Stimulated activated CD8-positive, alpha-beta memory T cell treated with anti-CD3 and anti-CD28 coated beads, Interleukin-4, amount 100 ng/mL, for 1 hour (primary cell): Measurements from ENCODE around the gene RGS19.
"Not testable (repeated sequence)": the region's sequence is repeated elsewhere in the genome, so short reads cannot be mapped to it uniquely, and the experiment has no call there.

ENCODE experiments used
- DNase-seq, 2 donors: peaks; one replicate each; pipeline ENCODE4 v3.0.0-alpha.2; 2020; ENCODE audit warnings: low read depth in 2 of 2, low spot score in 1 of 2

The RGS19 gene

GRCh38 chr20:64095927-64096326, 16.6 kb upstream of the RGS19 start:
- DNase-seq: no peak

GRCh38 chr20:64095455-64095854, 16.1 kb upstream of the RGS19 start:
- no peak for DNase-seq

DNA sequence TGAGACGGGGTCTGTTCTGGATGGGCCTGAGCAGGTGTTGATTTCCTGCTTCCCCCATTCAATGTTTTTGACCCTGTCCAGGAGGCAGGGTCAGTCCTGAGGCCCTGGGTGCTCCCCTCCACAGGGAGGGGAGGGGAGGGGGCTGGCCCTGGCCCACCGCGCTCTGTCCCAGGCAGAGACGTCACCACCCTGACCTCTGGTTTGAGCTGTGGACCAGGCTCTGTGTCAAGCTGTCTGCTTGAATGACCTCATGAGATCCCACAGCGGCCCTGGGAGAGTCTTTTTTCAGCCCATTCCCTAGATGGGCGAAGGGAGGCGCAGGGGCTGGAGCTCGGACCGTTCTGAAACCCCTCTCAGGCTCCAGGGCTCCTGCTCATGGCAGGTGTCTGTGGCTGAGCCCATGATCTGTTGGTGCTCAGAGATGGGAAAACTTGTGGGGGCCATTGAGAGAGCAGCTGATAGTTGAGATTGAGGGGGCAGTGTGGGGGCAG, 13.7 kb upstream of the RGS19 start:
- DNase-seq: no peak

DNA sequence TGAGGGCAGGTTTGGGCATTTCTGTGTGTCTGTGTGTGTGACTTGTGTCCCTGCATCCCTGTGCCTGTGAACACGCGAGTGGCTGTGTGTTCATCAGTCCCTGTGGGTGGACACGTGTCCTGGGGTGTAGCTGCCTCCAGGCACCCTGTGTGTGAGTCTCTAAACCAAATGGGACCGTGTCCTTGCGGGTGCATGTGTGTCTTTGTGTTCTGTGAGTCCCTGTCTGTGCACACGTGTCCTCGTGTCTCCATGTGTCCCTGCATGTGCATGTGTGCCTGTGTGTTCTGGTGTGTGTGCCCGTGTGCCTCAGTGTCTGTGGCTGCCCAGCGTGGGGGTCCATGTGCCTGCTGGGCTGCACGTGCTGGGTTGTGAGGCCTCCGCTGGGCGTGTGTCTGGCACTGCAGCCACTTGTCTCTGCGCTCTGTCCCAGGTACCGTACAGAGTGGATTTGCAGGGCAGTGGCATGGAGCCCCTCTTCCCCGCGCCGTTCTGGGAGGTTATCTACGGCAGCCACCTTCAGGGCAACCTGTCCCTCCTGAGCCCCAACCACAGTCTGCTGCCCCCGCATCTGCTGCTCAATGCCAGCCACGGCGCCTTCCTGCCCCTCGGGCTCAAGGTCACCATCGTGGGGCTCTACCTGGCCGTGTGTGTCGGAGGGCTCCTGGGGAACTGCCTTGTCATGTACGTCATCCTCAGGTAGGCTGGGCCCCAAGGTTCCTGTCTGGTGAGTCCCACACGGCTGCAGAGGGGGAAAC, 13.1 kb upstream of the RGS19 start:
- DNase-seq: no peak

DNA sequence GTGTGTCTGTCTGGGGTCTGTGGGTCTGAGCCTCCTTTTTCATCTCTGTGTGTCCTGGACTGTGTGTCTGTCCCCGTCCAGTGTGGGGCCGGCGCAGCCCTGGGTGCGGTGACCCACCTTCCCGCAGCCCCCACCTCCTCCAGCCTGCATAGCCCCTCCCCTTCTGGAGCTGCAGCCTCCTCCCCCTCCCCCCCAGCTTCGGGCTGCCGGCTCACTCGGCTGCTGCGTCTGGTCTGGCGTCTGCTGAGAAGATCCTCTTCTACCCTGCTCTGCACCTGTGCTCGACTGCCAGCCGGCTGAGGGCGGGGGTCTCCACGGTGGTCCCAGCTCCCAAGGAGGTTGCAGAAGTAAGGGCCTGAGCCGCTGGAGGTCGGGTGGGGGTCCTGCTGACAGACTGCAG, 12.5 kb upstream of the RGS19 start:
- no peak for DNase-seq

DNA sequence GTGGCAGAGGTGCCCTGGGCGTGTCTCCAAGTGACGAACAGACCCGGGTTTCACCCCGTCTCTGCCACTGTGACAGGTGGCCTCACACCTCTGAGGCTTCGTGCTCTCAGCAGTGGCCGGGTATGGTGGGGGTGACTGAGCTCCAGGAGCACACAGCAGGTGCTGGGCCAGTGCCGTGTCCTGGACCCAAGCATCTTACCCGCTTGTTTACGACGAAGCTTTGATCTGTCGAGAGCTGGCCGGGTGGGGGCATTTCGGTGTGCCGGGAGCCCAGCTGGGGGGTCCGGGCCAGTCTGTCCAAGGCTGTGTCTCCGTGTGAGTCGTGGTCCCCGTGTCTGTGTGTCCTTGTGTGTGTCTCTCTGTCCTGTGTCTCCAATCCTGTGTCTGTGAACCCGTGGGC, 12.0 kb upstream of the RGS19 start:
- no peak for DNase-seq

- DNase-seq: no peak
Measured at GRCh38 chr20:64090165-64090564, 10.8 kb upstream of the RGS19 start.

- not testable (repeated sequence) for DNase-seq
Measured at GRCh38 chr20:64088586-64088985, 9.3 kb upstream of the RGS19 start.

DNA sequence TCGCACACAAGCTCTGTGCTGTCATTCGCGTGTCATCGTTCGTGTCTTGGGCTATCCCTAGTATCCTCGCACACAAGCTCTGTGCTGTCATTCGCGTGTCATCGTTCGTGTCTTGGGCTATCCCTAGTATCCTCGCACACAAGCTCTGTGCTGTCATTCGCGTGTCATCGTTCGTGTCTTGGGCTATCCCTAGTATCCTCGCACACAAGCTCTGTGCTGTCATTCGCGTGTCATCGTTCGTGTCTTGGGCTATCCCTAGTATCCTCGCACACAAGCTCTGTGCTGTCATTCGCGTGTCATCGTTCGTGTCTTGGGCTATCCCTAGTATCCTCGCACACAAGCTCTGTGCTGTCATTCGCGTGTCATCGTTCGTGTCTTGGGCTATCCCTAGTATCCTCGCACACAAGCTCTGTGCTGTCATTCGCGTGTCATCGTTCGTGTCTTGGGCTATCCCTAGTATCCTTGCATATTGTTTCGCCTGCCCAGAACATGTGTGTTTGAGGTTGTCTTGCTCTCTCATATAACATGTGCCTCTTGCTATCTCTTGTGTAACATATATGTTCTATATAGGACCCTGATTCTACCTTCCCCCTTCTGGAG, 8.0 kb upstream of the RGS19 start:
- not testable (repeated sequence) for DNase-seq

GRCh38 chr20:64086801-64087200, 7.5 kb upstream of the RGS19 start:
- DNase-seq: no peak

DNA sequence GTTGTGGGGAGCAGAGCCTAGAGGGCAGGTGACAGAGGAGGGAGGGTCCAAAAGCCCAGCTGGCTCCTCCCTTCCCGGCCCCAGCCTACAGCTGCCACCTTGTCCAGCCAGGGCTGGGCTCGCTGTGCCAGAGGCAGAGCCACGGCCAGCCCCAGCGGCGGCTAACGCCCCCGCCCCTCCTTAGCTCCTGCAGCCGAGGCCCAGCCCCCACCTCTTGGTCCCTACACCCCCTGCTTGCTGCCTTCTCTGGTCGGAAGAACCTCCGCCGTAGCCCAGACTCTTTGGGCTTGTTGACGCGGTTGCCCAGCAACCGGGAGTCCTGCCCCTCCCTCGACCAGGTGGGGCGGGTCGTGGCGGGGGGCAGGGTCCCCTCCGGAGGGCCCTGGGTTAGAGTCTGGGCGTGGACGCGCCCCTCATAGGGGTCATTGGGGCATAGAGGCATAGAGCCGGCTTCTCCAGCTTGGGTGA, 5.4 kb upstream of the RGS19 start:
- DNase-seq: no peak

DNA sequence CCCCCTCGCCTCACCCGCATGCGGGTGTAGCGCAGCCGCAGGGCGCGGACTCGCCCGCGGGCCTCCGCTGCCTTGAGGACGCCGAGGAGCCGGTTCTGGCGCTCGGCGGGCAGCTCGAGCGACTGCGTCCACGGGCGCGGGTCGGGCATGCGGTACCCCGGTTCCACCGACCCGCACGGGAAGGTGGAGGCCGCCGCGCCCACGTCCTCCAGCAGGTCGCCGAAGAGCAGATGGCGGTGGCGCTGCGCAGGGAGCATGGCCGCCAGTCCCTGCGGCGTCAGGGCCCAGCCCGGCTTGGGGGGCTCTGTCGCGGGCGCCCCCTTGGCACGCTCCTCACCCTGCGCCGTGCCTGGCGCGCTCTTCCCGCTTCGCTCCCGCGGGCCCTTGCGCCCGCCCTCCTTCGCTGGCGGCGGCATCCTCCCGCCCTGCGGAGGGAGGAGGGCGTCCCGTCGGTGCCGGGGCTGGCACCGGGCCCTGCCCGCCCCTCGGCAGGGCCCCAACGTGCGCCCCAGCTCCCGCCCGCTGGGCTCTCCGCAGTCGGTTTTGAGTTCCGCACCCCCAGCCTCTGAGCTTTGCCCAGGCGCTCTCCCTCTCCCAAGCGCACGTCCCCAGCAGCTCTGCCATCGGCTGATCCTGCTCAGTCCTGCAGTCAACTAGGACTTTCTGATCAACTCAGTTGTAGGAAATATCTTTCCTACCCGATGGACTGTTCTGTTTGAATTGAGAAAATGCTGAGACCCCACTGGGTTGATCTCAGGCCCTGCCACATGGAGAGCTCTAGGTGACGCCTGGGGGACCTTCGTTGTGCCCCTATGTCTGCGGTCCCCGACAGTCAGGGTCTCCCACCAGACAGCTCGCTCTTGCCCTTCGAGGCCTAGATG, 4.7 kb upstream of the RGS19 start, which contains the start of gene LKAAEAR1:
LKAAEAR1 (minus strand) TSS at position 595 of the 881 bp plus-strand sequence; CDS start at position 416, 179 bp downstream.
- DNase-seq: no peak

- peak in 1 of 2 donors; percentile 43 for DNase-seq
Measured at GRCh38 chr20:64083378-64083803, 4.1 kb upstream of the RGS19 start.

DNA sequence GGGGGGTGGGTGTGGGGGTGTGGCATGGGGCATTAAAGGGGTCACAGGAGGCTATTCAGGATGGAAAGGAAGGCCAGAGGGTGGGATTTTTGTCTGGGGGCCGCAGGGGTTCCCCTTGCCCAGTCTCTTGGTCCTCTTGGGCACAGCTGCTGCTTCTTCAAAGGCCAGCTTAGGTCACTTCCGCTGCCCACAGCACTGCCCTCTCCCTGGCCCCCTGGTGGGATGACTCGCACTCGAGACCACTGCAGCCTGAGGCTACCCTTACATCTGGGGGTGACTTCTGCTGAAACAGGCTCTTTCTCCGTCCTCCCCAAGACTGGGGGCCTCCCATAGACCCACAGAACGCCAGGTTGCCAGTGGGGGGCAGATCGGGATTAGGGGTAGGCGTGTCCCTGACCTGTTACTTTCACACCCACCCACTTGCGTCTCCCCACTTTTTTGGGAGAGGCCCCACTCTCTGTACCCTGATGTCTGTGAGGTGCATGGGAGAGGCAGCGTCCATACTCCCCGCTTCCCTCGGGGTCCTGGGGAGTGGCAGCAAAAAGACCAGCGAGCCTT, 3.6 kb upstream of the RGS19 start:
- no peak for DNase-seq

GRCh38 chr20:64082126-64082731, 2.9 kb upstream of the RGS19 start:
- DNase-seq: no peak

- no peak for DNase-seq
Measured at GRCh38 chr20:64081624-64081964, 2.3 kb upstream of the RGS19 start.

GRCh38 chr20:64080813-64081623, 1.7 kb upstream of the RGS19 start:
- DNase-seq: no peak

GRCh38 chr20:64080013-64080812, 895 bp upstream of the RGS19 start, which contains the start of gene OPRL1:
TSS of gene OPRL1 (plus strand) at chr20:64080082. CDS start at chr20:64092721, 12,639 bp downstream.
- DNase-seq: no peak

GRCh38 chr20:64078934-64079272, 415 bp downstream of the RGS19 start:
- DNase-seq: no peak
